ENCODE results near the gene MAP4K1.
"Not testable (repeated sequence)": the region's sequence is repeated elsewhere in the genome, so short reads cannot be mapped to it uniquely, and the experiment has no call there.

MAP4K1 gene

DNA sequence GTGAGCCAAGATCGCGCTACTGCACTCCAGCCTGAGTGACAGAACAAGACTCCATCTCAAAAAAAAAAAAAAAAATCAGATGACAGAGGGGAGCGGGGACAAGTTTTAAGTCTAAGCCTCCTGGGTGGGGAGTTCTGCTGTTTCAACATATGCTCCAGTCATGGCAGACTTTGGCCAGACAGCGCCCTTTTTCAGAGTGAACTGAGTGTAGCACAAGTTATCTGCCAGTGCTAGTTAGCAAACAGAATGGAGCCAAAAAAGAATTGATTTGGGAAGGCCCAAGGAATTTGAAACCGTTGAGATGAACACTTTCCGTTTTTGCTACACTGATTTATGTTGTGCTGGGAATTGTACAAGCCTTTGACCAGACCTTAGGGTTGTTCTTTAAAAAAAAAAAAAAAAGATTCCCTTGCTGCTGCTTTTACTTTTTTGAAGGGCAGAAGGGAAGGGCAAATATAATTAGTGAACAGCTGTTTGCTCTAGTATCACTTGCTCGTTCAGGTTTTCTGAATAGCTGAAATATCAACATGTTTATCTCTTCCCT, 35.3 kb upstream of the MAP4K1 start:
- FAIRE-seq (no peak), DNase-seq (ENCODE audit: insufficient read length, low spot score) (no peak)

DNA sequence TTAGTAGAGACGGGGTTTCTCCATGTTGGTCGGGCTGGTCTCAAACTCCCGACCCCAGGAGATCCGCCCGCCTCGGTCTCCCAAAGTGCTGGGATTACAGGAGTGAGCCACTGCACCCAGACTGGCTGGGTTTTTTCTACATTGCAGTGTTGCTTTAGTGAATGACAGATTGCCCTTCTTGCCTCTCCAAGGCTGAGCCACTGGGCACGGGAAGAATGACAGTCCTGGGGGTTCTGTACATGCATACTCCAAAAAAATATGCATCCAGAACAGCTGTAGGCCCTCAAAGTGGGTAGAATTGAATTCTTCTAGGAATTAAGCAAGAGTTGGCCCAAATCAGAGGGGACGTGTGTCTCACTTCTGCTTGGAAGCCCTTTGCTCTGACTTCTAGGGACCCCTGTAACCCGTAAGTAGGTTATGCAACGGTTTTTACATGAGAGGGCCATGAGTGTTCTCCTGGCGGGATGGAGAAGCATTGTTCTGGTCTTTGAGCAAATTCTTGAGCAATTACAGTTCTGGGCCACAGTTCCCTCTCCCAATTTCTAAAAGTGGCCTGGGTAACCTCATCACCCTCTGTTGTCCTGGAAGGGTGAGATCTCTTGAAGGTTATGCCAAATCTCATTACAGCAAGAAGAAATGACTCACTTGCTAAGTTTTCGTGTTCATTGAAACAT, 33.3 kb upstream of the MAP4K1 start:
- DNase-seq (ENCODE audit: insufficient read length, low spot score) (no peak), FAIRE-seq (no peak)

DNA sequence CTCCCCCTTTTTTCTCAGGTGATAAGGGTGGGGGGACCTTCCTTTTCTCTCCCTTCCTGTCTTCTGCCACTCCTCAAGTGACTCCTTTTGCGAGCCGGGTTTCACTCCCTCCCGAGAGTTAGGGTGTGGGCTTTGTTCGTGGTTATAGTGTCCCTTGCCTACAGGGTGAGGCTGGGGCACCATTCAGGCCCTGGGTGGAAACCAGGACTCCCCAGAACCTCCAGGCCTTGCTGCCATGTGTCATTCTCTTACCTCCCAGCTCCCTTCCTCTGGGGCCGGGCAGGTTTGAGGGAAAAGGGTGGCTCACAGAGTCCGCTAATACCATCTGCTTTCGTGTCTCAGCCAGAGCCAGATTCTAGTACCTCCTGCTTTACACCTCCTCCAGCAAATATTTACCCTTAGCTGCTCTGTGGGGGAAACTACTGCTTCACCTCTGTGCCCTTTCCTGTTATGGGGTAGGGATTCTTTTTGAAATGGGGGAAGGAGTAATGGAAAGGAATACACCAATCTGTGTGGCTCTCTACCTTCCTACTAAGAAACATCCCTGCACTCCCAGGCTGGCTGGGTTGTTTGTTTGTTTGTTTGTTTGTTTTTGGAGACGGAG, 32.5 kb upstream of the MAP4K1 start:
- FAIRE-seq (no peak), DNase-seq (ENCODE audit: insufficient read length, low spot score) (no peak)

DNA sequence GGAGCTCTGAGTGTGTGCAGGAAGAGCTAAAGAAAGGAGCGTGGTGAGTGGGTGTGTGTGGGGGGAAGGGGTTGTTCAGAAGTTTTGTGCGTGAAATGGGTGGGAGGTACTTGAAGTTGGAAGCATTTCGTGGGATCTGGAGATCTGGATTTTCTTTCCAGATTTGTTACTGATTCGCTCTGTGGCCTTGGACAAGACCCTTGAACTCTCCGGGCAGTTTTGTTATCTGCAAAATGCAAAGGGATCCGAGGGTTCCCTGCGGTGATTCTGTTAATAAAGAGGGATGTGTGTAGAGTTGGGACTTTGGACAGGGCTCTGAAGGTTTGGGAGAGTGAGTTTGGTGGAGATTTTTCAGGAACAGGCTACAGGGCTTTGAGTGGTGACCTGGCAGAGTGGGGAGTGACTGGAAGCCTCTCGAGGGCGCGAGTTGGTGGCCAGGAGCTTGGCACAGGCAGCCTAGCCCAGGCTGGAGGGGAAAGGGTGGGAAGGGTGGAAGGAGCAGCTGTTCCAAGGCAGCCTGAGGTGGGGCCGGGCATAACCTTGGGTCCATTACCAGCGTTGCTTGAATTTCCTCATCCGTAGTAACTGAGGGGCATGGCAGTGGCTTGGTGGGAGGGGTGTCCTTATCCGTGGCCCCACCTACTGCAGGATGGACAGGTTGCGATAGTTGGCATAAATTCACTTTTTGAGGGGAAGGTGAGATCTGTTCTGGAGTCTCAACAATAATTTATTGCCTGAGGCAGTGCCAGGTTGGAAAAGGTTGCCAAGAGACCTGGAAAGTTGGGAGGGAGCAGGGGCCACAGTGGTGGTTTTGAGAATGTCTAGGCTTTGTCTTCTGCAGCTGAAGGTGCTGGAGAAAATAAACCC, 31.8 kb upstream of the MAP4K1 start:
- DNase-seq (ENCODE audit: insufficient read length, low spot score) = no peak
- FAIRE-seq = no peak

DNA sequence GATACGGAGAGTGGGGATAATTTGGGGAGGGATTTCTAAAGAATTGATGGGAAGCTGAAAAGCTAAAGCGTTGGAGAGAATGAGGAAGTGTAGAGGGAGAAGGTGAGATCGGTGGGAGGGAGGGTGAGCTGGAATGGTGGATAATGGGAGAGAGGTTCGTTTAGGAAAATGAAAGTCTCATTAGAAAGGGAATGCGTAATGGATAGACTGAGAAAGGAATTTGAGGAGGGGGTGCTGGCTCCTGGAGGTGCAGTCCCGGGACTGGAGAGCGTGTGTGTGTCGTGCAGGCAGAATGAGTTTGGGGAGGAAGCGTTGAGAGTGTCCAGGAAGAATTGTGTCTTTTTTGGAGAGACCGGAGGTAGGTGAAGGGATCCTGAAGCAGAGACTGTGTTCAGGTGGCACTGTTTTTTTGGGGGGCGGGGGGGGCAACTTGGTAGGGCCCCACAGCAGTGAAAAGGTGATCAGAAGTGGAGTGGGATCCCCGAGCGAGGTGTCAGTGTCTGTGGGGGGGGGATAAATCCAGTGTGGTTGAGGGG, 31.1 kb upstream of the MAP4K1 start:
- no peak for DNase-seq (ENCODE audit: insufficient read length, low spot score)
- no peak for FAIRE-seq

DNA sequence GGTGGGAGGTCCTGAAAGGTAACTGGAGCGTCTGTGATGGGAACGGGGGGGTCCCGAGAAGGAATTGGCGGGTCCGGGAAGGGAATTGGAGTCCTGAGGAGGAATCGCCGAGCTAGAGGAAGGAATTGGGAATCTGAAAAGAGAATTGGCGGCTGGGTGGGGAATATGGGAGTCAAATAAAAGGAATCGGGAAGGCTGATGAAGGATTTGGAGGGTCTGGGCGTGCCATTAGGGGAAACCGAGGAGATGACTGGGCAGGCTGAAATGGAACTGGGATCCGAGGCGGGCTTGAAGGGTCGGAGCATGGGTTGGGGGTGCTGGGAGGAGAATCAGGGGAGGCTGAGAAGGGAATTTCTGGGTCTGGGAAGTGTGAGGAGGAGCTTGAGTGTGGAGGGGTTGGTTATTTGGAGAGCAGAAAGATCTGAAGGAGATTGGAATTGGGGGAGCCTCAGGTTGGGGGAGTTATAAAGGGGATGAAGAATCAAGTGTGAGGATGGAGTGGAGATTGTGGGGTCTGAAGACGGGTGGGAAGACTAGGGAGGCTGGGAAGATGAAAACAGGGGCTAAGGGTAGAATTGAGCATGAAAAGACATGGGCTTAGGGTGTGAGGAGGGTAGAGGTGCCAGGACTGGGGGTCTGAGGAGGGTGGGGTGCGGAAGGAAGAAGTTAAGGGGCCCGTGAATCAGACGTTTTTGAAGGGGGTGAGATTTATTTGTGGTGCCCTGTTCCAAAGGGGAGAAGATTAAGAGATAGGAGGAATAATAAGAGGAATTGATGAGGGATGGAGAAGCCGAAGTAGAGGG, 30.4 kb upstream of the MAP4K1 start:
- peak; percentile 8 for FAIRE-seq

DNA sequence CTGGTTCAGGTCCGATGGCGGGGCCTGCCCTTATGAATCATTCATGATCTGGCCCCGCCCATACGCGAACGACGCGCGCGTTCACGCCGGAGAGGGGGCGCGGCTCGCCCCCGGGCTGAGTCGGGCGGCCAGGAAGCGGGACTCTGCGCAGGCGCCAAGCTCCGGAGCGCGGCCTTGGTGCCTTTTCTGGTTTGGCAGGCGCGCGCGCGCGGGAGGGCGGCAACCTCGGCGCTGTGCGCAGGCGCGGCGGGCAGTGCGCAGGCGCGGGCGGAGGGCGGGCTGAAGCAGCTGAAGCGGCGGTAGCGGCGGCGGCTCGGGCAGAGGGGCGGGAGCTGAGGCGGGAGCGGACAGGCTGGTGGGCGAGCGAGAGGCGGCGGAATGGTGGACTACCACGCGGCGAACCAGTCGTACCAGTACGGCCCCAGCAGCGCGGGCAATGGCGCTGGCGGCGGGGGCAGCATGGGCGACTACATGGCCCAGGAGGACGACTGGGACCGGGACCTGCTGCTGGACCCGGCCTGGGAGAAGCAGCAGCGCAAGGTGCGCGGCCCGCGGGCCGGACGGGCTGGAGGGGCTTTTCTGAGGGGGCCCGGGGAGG, 29.7 kb upstream of the MAP4K1 start, which contains the start of gene ACTN4:
Gene ACTN4, plus strand, starts transcription at position 282 of the 598 bp plus-strand sequence. Its CDS starts 97 bp downstream, at position 379.
- peak; percentile 90 for FAIRE-seq

More for the DNA sequence above, 30.4 kb upstream of the MAP4K1 start:
- no peak for DNase-seq (ENCODE audit: insufficient read length, low spot score)

DNA sequence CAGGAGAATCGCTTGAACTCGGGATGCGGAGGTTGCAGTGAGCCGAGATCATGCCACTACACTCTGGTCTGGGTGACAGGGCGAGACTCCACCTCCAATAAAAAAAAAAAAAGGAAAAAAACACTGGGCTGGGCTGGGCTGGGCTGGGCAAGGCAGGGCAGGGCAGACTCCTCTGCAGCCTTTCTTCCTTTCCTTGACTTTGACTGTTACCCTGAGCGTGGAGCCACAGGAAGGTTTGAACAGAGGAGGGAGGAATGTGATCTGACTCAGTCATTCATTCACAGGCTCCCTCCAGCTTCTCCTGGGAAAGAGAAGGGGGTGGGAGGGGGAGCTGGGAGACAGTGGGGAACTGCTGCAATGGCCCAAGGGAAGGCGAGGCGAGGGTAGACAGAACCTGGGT, 27.0 kb upstream of the MAP4K1 start:
- DNase-seq (ENCODE audit: insufficient read length, low spot score) = no peak
- no peak for FAIRE-seq

More for the DNA sequence above, 29.7 kb upstream of the MAP4K1 start, which contains the start of gene ACTN4:
- DNase-seq (ENCODE audit: insufficient read length, low spot score) = peak; percentile 89

DNA sequence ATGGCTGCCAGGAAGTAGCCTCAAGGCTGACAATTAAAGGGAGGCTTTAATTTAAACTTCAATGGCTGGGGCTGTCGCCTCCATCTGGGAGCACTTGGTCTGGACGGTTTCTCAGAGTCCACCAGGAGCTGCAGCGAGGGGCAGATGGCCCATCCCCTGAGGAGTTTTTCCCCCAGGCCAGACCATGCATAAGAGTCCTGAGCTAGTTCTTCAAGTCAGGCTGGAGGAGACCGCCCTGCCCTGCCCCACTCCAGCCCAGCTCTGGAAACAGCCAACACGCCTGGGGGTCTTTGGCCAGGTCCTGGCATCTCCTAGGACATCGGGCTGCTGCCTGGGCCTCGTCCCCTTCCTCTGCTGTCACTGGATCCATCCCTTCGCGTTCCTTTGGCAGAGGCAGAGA, 24.4 kb upstream of the MAP4K1 start:
- FAIRE-seq = no peak
- no peak for DNase-seq (ENCODE audit: insufficient read length, low spot score)

DNA sequence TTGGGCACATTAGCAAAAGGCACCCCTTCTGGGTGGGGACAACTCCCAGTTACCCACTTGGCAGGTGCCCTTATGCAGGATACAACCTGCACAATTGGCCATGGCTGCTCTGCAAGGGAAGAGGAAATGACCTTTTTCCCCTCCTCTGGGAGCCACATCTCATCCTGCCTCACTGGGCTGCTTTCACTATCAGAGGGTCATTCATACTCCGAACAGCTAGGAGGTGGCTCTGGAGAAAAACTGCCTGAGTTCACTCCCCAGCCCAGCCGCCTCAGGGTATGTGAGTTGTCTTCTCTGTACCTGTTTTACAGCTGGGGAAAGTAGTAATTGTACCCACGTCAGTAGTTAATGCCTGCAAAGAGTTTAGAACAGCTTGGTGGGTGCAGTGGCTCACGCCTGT, 22.6 kb upstream of the MAP4K1 start:
- DNase-seq (ENCODE audit: insufficient read length, low spot score) (no peak), FAIRE-seq (no peak)

DNA sequence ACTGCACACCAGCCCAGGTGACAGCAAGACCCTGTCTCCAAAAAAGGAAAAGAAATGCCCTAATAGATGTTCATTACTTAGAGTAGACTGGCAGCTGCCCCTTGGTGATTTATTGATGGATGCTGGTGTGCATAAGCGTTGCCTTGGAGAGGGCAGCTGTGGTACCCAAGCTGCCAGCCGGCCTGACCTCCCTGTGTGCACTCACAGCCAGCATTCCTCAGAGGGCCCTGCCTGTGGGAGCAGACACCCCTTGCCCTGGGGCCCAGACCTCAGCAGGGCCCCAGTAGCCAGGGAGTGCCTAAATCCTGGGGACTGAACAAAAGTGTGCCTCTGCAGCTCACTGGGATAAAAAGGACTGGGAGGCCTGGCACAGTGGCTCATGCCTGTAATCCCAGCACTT, 21.9 kb upstream of the MAP4K1 start:
- DNase-seq (ENCODE audit: insufficient read length, low spot score) = no peak
- no peak for FAIRE-seq

DNA sequence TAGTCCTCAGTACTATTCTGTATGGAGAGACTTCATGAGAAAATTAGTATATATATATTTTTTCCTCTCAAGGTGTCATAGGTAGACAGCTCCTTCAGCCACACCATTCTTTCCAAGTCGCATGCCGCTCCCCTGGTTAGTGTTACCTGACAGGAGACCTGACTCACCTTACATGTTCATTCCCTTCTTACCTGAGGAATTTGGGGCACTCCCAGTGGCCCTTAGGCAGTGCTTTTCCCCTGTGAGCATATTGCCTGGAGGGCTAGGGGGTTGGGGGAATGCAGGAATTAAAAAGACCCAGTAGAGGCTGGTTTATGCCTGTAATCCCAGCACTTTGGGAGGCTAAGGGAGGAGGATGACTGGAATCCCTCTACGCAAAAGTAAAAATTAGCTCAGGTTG, 20.7 kb upstream of the MAP4K1 start:
- no peak for DNase-seq (ENCODE audit: insufficient read length, low spot score)
- no peak for FAIRE-seq

DNA sequence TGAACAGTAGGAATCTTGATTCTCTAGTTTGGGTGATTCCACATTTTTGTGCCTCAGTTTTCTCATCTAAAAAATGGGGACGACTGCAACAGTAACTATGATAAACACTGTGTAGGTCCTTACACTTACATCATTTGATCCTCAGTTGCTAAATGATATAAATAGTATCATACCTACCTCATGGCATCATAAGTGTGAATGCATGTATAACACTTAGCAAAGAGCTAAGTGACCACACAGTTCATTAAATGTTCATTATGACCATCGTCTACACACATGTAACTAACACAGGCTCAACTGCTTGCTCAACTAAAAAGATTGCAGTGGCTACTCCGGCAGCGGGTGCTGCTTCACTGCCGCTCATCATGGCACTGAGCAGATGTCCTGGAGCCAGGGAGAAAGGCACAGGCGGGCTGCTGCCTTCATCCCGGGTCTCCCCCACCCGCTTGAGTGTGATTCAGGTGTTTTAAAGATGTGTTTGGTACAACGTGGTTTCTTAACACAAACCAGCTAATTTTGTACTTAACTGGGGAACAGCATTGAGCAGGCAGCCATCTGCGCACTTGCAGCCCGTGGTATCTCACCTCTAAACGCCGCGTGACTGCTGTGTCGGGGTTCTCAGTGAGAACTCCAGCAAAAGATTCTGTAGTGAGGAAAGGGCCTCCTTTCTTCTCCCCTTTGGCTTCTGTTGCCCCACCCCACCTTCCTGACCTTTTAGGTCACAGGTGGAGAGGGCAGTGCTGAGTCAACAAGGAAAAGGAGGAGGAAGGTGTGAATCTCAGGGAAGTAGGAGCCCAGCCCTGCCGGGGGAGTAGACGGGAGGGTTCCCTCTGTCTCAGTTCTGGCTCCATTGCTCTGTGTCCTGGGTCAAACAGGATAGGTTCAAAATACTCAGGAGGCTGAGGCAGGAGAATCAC, 18.0 kb upstream of the MAP4K1 start:
- no peak for DNase-seq (ENCODE audit: insufficient read length, low spot score)
- no peak for FAIRE-seq

DNA sequence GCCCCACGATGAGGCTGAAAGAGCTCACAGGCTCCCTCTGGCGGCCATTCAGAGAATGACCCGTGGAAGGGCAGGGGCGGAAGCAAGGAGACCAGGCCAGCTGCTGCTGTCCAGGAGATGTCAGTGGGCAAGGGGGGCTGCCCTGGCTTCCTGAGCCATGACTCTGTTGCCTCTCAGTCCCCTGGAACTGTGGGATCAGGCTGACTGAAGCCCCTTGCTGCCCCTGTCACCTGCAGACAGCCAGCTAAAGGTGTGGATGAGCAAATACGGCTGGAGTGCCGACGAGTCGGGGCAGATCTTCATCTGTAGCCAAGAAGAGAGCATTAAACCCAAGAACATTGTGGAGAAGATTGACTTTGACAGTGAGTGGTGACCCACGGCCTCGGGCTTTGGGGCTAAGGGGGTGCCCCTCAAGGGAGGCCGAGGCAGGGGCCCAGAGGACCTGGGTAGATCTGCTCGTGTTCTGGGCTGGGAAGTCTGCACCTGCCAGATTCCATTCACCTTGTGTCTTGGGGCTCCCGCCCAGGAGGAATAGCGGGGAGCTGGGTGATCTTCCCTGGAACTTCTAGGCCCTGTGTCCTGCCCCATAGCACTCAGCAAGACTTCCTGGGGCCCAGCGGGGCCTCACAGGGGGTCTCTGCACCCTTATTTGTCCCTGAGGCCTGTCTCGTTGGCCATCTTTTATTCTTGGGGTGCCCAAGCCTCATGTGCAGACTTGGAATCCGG, 17.2 kb upstream of the MAP4K1 start:
- DNase-seq (ENCODE audit: insufficient read length, low spot score) = peak; percentile 69
- no peak for FAIRE-seq

DNA sequence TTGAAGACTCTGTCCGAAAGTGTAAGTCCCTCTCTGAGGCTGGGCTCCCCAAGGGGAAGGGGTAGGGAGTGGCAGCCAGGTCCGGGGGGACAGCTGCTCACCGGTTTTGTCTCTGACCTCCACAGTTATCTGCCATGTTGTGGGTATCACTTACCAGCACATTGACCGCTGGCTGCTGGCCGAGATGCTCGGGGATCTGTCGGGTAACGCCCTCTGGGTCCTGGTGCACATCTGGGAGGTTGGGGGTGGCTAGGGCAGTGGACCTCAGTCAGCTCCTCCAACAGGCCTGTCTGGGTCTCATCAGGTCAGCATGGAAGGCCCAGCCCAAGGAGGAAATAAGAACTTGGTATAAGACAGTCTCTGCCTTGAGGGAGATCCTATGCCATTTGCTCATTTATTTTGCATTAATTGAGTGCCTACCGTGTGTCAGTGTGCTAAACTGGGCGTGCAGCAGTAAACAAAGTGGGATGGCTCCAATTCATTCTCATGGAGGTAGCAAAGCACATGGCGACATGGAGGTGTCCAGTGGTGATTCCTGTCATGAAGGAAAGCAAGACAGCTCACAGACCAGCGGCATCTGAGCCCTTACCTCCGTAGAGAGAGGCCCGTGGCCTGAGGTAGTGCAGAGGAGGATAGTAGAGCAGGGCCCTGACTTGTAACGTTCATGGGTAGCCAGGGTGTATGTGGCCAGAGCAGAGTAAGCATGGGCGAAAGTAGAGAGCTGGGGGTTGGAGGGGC, 14.9 kb upstream of the MAP4K1 start:
- FAIRE-seq (no peak), DNase-seq (ENCODE audit: insufficient read length, low spot score) (no peak)

DNA sequence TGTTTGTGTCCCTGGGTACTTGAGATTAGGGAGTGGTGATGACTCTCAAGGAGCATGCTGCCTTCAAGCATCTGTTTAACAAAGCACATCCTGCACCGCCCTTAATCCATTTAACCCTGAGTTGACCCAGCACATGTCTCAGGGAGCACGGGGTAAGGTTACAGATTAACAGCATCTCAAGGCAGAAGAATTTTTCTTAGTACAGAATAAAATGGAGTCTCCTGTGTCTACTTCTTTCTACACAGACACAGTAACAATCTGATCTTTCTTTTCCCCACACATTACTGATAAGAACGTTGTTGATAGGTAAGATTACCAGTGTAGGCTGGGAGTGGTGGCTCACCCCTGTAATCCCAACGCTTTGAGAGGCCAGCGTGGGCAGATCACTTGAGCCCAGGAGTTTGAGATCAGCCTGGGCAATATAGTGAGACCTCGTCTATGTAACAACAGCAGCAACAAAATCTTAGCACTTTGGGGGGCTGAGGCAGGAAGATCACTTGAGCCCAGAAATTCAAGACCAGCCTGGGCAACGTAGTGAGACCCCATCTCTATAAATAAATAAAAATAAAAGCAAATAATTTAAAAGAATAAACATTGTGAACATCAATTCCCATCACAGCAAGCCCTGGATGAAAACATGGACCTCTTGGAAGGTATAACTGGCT, 14.2 kb upstream of the MAP4K1 start:
- FAIRE-seq; DNase-seq (ENCODE audit: insufficient read length, low spot score): not testable (repeated sequence)

DNA sequence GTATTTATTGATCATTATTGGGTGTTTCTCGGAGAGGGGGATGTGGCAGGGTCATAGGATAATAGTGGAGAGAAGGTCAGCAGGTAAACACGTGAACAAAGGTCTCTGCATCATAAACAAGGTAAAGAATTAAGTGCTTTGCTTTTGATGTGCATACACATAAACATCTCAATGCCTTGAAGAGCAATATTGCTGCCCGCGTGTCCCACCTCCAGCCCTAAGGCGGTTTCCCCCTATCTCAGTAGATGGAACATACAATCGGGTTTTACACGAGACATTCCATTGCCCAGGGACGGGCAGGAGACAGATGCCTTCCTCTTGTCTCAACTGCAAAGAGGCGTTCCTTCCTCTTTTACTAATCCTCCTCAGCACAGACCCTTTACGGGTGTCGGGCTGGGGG, 13.5 kb upstream of the MAP4K1 start:
- not testable (repeated sequence) for FAIRE-seq; DNase-seq (ENCODE audit: insufficient read length, low spot score)

All from GM19239 (cell line).